ENCODE data around the gene RER1. TPM values are rescaled to one million over a fixed set of nuclear protein-coding genes. Genes with fewer than 3 reads are reported as not detected.
A peak's percentile ranks its signal among the peaks of the same experiment; 100 is the strongest.

Gene RER1
- total and polyA plus RNA-seq, 5 donors from 2014 or later = 91.3 to 184 (median 164) TPM

GRCh38 chr1:2400576-2400909 lies 8.9 kb downstream of the RER1 start:
- no peaks in the 10 kb centered on the region for H3K27me3 Mint-ChIP-seq
- Histone ChIP-seq H3K4me3 (ENCODE audit: low read depth, low read length) (no peak overlapping the region), H3K27me3 (ENCODE audit: control insufficient read depth, insufficient read depth, low read length) (no peaks in the 10 kb centered on the region), H3K9me3 (ENCODE audit: control insufficient read depth in 2 of 2, low read length in 2 of 2) (no peaks in the 10 kb centered on the region), H3K36me3 (ENCODE audit: control insufficient read depth, insufficient read depth, low read length) (peaks cover 89% of the 10 kb centered on the region), H3K4me1 (ENCODE audit: control insufficient read depth, insufficient read depth, low read length, poor library complexity, severe bottlenecking) (no peaks in the 10 kb centered on the region), H3K27ac (ENCODE audit: insufficient read depth, low read length, poor library complexity, severe bottlenecking) (no peak overlapping the region)
- DNase-seq (no peak), ATAC-seq (ENCODE audit: low read depth in 2 of 2) (no peak)
- H3K4me3 Mint-ChIP-seq = no peak overlapping the region
- no peaks in the 10 kb centered on the region for H3K9me3 Mint-ChIP-seq
- H3K36me3 Mint-ChIP-seq = peaks cover 28% of the 10 kb centered on the region
- H3K4me1 Mint-ChIP-seq = peaks cover 0 to 29% (median 8%) of the 10 kb centered on the region in 4 donors
- H3K27ac Mint-ChIP-seq = peak overlapping the region in 2 of 3 donors; percentile 38 to 42

- no peaks in the 10 kb centered on the region for H3K9me3 ChIP-seq (ENCODE audit: control insufficient read depth in 2 of 2, low read length in 2 of 2)
- H3K4me1 ChIP-seq (ENCODE audit: control insufficient read depth, insufficient read depth, low read length, poor library complexity, severe bottlenecking) = no peaks in the 10 kb centered on the region
- H3K36me3 ChIP-seq (ENCODE audit: control insufficient read depth, insufficient read depth, low read length) = peaks cover 86% of the 10 kb centered on the region
- H3K4me1 Mint-ChIP-seq = peaks cover 0 to 28% (median 8%) of the 10 kb centered on the region in 4 donors
- H3K27ac ChIP-seq (ENCODE audit: insufficient read depth, low read length, poor library complexity, severe bottlenecking) = no peak overlapping the region
- H3K27ac Mint-ChIP-seq = peak overlapping the region in 2 of 3 donors; percentile 14 to 42
- no peaks in the 10 kb centered on the region for H3K27me3 ChIP-seq (ENCODE audit: control insufficient read depth, insufficient read depth, low read length)
- H3K4me3 Mint-ChIP-seq = peak overlapping the region in 1 of 4 donors; percentile 44
- H3K4me3 ChIP-seq (ENCODE audit: low read depth, low read length) = no peak overlapping the region
- no peaks in the 10 kb centered on the region for H3K9me3 Mint-ChIP-seq
- no peak for DNase-seq
- no peaks in the 10 kb centered on the region for H3K27me3 Mint-ChIP-seq
- H3K36me3 Mint-ChIP-seq = peaks cover 28% of the 10 kb centered on the region
- ATAC-seq (ENCODE audit: low read depth in 2 of 2) = no peak
These were observed 9.5 kb downstream of the RER1 start for GRCh38 chr1:2400950-2401649.

- no peaks in the 10 kb centered on the region for H3K27me3 Mint-ChIP-seq
- peaks cover 20% of the 10 kb centered on the region for H3K36me3 Mint-ChIP-seq
- Histone ChIP-seq H3K27ac (ENCODE audit: insufficient read depth, low read length, poor library complexity, severe bottlenecking) (no peak overlapping the region), H3K4me1 (ENCODE audit: control insufficient read depth, insufficient read depth, low read length, poor library complexity, severe bottlenecking) (no peaks in the 10 kb centered on the region), H3K9me3 (ENCODE audit: control insufficient read depth in 2 of 2, low read length in 2 of 2) (no peaks in the 10 kb centered on the region), H3K36me3 (ENCODE audit: control insufficient read depth, insufficient read depth, low read length) (peaks cover 75% of the 10 kb centered on the region), H3K4me3 (ENCODE audit: low read depth, low read length) (no peak overlapping the region), H3K27me3 (ENCODE audit: control insufficient read depth, insufficient read depth, low read length) (no peaks in the 10 kb centered on the region)
- no peak for ATAC-seq (ENCODE audit: low read depth in 2 of 2)
- DNase-seq = no peak
- no peak overlapping the region for H3K4me3 Mint-ChIP-seq
- no peaks in the 10 kb centered on the region for H3K9me3 Mint-ChIP-seq
- peak overlapping the region in 1 of 3 donors; percentile 20 for H3K27ac Mint-ChIP-seq
- H3K4me1 Mint-ChIP-seq = peaks cover 0 to 20% (median 4%) of the 10 kb centered on the region in 4 donors
These were observed 10.8 kb downstream of the RER1 start for GRCh38 chr1:2402420-2402819.

- no peaks in the 10 kb centered on the region for H3K9me3 Mint-ChIP-seq
- peaks cover 67% of the 10 kb centered on the region for H3K36me3 ChIP-seq (ENCODE audit: control insufficient read depth, insufficient read depth, low read length)
- H3K27ac Mint-ChIP-seq = no peak overlapping the region
These were observed 11.6 kb downstream of the RER1 start for GRCh38 chr1:2403273-2403672.

DNA sequence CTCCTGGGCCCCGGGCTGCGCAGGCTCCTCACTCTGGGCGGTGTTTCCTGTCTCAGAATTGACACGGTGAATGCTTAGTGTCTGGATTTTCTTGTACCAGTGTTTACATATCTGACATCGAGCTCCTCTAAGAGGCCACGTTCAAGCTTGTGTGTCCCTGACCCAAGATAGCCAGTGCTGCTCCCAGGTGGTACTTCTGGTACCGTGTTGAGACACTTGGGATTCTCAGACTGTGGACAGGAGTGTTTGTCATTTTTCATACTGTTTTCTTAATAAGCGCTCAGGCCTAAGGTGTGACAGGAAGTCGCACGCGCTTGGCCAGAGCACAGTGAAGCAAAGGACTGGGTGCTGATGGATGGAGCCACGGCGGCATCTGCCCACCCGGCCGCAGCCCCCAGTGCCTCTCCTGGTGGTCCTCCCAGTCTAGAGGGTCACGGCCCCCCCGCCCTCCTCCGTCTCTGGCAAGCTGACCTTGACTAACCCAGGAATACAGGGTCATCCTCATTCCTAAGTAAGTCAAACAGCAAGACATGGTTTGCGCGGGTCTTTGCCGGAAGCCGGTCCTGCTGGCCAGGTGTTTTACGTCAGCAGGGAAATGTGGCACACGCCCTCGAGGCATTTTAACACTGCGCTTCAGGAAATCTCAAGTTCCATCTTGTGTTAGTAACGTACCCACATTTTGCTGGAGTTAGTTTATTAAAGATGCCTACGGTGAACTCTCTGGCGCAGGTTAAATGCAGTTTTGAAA lies 12.7 kb downstream of the RER1 start:
- no peaks in the 10 kb centered on the region for H3K9me3 ChIP-seq (ENCODE audit: control insufficient read depth in 2 of 2, low read length in 2 of 2)
- Mint-ChIP-seq H3K4me3 (no peak overlapping the region), H3K4me1 (peaks cover 0 to 21% (median 3%) of the 10 kb centered on the region in 4 donors), H3K27me3 (no peaks in the 10 kb centered on the region), H3K36me3 (peaks cover 16% of the 10 kb centered on the region), H3K9me3 (no peaks in the 10 kb centered on the region), H3K27ac (no peak overlapping the region)
- no peak overlapping the region for H3K4me3 ChIP-seq (ENCODE audit: low read depth, low read length)
- DNase-seq (no peak), ATAC-seq (ENCODE audit: low read depth in 2 of 2) (no peak)
- H3K4me1 ChIP-seq (ENCODE audit: control insufficient read depth, insufficient read depth, low read length, poor library complexity, severe bottlenecking) = no peaks in the 10 kb centered on the region
- peaks cover 60% of the 10 kb centered on the region for H3K36me3 ChIP-seq (ENCODE audit: control insufficient read depth, insufficient read depth, low read length)
- H3K27me3 ChIP-seq (ENCODE audit: control insufficient read depth, insufficient read depth, low read length) = no peaks in the 10 kb centered on the region
- no peak overlapping the region for H3K27ac ChIP-seq (ENCODE audit: insufficient read depth, low read length, poor library complexity, severe bottlenecking)

More at GRCh38 chr1:2403273-2403672, 11.6 kb downstream of the RER1 start:
- H3K4me3 Mint-ChIP-seq = no peak overlapping the region
- Histone ChIP-seq H3K4me3 (ENCODE audit: low read depth, low read length) (no peak overlapping the region), H3K4me1 (ENCODE audit: control insufficient read depth, insufficient read depth, low read length, poor library complexity, severe bottlenecking) (no peaks in the 10 kb centered on the region), H3K9me3 (ENCODE audit: control insufficient read depth in 2 of 2, low read length in 2 of 2) (no peaks in the 10 kb centered on the region), H3K27me3 (ENCODE audit: control insufficient read depth, insufficient read depth, low read length) (no peaks in the 10 kb centered on the region), H3K27ac (ENCODE audit: insufficient read depth, low read length, poor library complexity, severe bottlenecking) (no peak overlapping the region)
- peaks cover 0 to 20% (median 4%) of the 10 kb centered on the region in 4 donors for H3K4me1 Mint-ChIP-seq
- peaks cover 20% of the 10 kb centered on the region for H3K36me3 Mint-ChIP-seq
- H3K27me3 Mint-ChIP-seq = no peaks in the 10 kb centered on the region
- DNase-seq (no peak), ATAC-seq (ENCODE audit: low read depth in 2 of 2) (no peak)

- Mint-ChIP-seq H3K4me3 (no peak overlapping the region), H3K4me1 (peaks cover 0 to 20% (median 3%) of the 10 kb centered on the region in 4 donors), H3K36me3 (peaks cover 14% of the 10 kb centered on the region), H3K9me3 (no peaks in the 10 kb centered on the region), H3K27me3 (no peaks in the 10 kb centered on the region), H3K27ac (no peak overlapping the region)
- DNase-seq (no peak), ATAC-seq (ENCODE audit: low read depth in 2 of 2) (no peak)
- Histone ChIP-seq H3K9me3 (ENCODE audit: control insufficient read depth in 2 of 2, low read length in 2 of 2) (no peaks in the 10 kb centered on the region), H3K4me3 (ENCODE audit: low read depth, low read length) (no peak overlapping the region), H3K4me1 (ENCODE audit: control insufficient read depth, insufficient read depth, low read length, poor library complexity, severe bottlenecking) (no peaks in the 10 kb centered on the region), H3K36me3 (ENCODE audit: control insufficient read depth, insufficient read depth, low read length) (peaks cover 54% of the 10 kb centered on the region), H3K27ac (ENCODE audit: insufficient read depth, low read length, poor library complexity, severe bottlenecking) (no peak overlapping the region), H3K27me3 (ENCODE audit: control insufficient read depth, insufficient read depth, low read length) (no peaks in the 10 kb centered on the region)
These were observed 13.4 kb downstream of the RER1 start for GRCh38 chr1:2404890-2405511.

GRCh38 chr1:2405588-2406295 lies 14.1 kb downstream of the RER1 start:
- H3K27ac Mint-ChIP-seq = no peak overlapping the region
- no peaks in the 10 kb centered on the region for H3K9me3 Mint-ChIP-seq

More at GRCh38 chr1:2405588-2406295, 14.1 kb downstream of the RER1 start:
- H3K4me3 Mint-ChIP-seq = no peak overlapping the region
- no peak for DNase-seq
- Histone ChIP-seq H3K36me3 (ENCODE audit: control insufficient read depth, insufficient read depth, low read length) (peaks cover 47% of the 10 kb centered on the region), H3K4me3 (ENCODE audit: low read depth, low read length) (no peak overlapping the region), H3K9me3 (ENCODE audit: control insufficient read depth in 2 of 2, low read length in 2 of 2) (no peaks in the 10 kb centered on the region), H3K27ac (ENCODE audit: insufficient read depth, low read length, poor library complexity, severe bottlenecking) (no peak overlapping the region), H3K27me3 (ENCODE audit: control insufficient read depth, insufficient read depth, low read length) (no peaks in the 10 kb centered on the region), H3K4me1 (ENCODE audit: control insufficient read depth, insufficient read depth, low read length, poor library complexity, severe bottlenecking) (no peaks in the 10 kb centered on the region)
- no peaks in the 10 kb centered on the region for H3K27me3 Mint-ChIP-seq
- H3K36me3 Mint-ChIP-seq = peaks cover 8% of the 10 kb centered on the region
- H3K4me1 Mint-ChIP-seq = peaks cover 0 to 17% (median under 1%) of the 10 kb centered on the region in 4 donors
- ATAC-seq (ENCODE audit: low read depth in 2 of 2) = no peak

All from CD4-positive, CD25-positive, alpha-beta regulatory T cell (primary cell).